ENCODE measurements around the gene TSPAN33.
"Not testable (repeated sequence)": the region's sequence is repeated elsewhere in the genome, so short reads cannot be mapped to it uniquely, and the experiment has no call there.

Gene TSPAN33

DNA sequence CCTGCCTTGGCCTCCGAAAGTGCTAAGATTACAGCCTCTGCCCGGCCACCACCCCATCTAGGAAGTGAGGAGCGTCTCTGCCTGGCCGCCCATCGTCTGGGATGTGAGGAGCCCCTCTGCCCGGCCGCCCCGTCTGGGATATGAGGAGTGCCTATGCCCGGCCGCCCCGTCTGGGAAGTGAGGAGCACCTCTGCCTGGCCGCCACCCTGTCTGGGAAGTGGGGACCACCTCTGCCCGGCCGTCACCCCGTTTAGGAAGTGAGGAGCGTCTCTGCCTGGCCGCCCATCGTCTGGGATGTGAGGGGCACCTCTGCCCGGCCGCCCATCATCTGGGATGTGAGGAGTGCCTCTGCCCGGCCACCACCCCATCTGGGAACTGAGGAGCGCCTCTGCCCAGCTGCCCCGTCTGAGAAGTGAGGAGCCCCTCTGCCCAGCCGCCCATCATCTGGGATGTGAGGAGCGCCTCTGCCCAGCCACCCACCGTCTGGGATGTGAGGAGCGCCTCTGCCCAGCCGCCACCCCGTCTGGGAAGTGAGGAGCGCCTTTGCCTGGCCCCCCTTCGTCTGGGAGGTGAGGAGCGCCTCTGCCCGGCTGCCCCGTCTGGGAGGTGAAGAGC, 71.7 kb downstream of the TSPAN33 start:
- H3K4me3 Mint-ChIP-seq; H3K27ac Mint-ChIP-seq; H3K36me3 Mint-ChIP-seq; H3K27me3 Mint-ChIP-seq; DNase-seq (ENCODE audit: low spot score in 2 of 2); ATAC-seq (ENCODE audit: low read depth); H3K4me1 Mint-ChIP-seq; H3K9me3 Mint-ChIP-seq: not testable (repeated sequence)

DNA sequence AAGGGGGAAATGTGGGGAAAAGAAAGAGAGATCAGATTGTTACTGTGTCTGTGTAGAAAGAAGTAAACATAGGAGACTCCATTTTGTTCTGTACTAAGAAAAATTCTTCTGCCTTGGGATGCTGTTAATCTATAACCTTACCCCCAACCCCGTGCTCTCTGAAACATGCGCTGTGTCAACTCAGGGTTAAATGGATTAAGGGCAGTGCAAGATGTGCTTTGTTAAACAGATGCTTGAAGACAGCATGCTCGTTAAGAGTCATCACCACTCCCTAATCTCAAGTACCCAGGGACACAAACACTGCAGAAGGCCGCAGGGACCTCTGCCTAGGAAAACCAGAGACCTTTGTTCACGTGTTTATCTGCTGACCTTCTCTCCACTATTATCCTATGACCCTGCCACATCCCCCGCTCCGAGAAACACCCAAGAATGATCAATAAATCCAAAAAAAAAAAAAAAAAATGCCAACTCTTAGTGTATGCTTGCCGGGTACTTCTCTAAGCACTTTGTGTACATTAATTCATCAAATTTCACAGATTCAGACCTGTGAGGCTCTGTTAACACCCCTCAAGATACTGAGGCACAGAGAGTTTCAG, 72.4 kb downstream of the TSPAN33 start:
- not testable (repeated sequence) for DNase-seq (ENCODE audit: low spot score in 2 of 2); H3K9me3 Mint-ChIP-seq; H3K4me1 Mint-ChIP-seq; ATAC-seq (ENCODE audit: low read depth); H3K4me3 Mint-ChIP-seq; H3K36me3 Mint-ChIP-seq; H3K27ac Mint-ChIP-seq; H3K27me3 Mint-ChIP-seq

DNA sequence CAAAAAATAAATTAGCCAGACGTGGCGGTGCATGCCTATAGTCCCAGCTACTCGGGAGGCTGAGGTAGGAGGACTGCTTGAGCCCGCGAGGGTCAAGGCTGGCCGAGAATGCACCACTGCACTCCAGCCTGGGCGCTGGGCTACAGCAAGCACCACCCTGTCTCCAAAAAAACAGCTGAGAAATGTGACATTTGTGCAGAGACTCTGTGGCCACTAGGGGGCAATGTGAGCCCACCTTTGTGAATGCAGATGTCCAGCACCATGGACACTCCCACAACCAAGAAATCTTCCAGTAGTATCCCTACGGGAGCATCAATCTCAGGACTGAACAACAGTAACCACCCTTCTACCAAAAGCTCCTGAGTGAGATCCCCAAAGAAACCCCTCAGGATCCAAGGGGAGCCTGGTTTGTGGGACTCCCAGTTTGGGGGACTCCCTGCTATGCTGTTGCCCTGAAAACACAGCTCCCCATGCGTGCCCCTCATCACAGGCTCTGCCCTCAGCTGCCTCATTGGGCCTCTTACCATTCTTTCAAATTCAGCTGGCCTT, 74.1 kb downstream of the TSPAN33 start:
- peak; percentile 84 for ATAC-seq (ENCODE audit: low read depth)
- Mint-ChIP-seq H3K4me1 (peaks cover 13% of the 10 kb centered on the region), H3K27me3 (no peaks in the 10 kb centered on the region), H3K9me3 (no peaks in the 10 kb centered on the region), H3K4me3 (no peak overlapping the region), H3K27ac (no peak overlapping the region), H3K36me3 (no peaks in the 10 kb centered on the region)
- peak; percentile 73 to 74 for DNase-seq (ENCODE audit: low spot score in 2 of 2)

DNA sequence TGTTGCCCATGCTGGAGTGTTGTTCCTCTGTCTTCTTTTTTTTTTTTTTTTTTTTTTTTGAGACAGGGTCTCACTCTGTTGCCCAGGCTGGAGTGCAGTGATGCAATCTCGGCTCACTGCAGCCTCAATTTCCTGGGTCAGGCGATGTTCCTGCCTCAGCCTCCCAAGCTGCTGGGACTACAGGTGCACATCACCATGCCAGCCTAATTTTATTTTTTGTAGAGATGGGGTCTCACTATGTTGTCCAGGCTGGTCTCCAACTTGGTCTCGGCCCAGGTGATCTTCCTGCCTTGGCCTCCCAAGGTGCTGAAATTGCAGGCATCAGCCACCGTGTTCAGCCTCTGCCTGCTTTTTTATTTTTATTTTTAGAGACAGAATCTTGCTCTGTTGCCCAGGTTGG, 74.7 kb downstream of the TSPAN33 start:
- not testable (repeated sequence) for ATAC-seq (ENCODE audit: low read depth); H3K4me3 Mint-ChIP-seq; H3K27ac Mint-ChIP-seq; DNase-seq (ENCODE audit: low spot score in 2 of 2); H3K36me3 Mint-ChIP-seq; H3K9me3 Mint-ChIP-seq; H3K27me3 Mint-ChIP-seq
- peaks cover 13% of the 10 kb centered on the region for H3K4me1 Mint-ChIP-seq

All from memory B cell (primary cell).